ENCODE results near the gene SPCS1. TPM values are rescaled to one million over a fixed set of nuclear protein-coding genes. Genes with fewer than 3 reads are reported as not detected.

SPCS1 gene
- polyA plus RNA-seq, 1 donor (not counting 4 experiments of a cell fraction or from before 2014, with no cell fraction given): 140 TPM

DNA sequence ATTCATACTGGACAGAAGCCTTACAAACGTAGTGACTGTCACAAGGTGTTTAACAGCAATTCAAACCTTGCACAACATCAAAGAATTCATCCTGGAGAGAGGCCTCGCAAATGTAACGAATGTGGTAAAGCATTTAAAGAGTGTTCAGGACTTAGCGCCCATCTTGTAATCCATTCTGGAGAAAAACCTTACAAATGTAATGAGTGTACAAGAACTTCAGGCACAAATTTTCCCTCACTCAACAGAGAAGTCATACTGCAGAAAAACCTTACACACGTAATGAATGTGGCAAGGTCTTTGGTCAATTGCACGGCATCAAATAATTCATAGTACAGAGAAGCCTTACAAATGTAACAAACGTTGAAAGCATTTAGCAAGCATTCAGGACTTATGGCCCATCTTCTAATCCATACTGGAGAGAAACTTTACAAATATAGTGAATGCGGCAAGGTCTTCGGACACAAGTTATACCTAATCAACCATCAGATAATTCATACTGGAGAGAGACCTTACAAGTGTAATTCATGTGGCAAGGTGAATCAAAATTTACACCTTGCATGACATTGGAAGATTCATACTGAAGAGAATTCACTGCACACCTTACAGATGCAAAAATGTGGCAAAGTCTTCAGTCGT lies 27.5 kb downstream of the SPCS1 start:
- Histone ChIP-seq H3K9me1 (ENCODE audit: control insufficient read depth, extremely low read depth, insufficient read depth, low read length) (no peaks in the 10 kb centered on the region), H3K36me3 (ENCODE audit: control insufficient read depth in 2 of 2, extremely low read depth in 1 of 2, insufficient read depth in 2 of 2, low read length in 2 of 2) (peaks cover 8 to 9% of the 10 kb centered on the region in 2 experiments), H3K4me1 (ENCODE audit: control insufficient read depth, extremely low read depth, insufficient read depth, low read length) (no peaks in the 10 kb centered on the region), H3K4me3 (ENCODE audit: control insufficient read depth in 2 of 3, extremely low read depth in 1 of 3, insufficient read depth in 2 of 3, low read depth in 1 of 3, low read length in 3 of 3) (no peak overlapping the region), H4K20me1 (ENCODE audit: control insufficient read depth, extremely low read depth, insufficient read depth, low read length) (no peaks in the 10 kb centered on the region), H3K27ac (ENCODE audit: control insufficient read depth, insufficient read depth, low read length) (no peak overlapping the region), H3K4me2 (ENCODE audit: control insufficient read depth, extremely low read depth, insufficient read depth, low read depth, low read length) (no peak overlapping the region), H3K79me2 (ENCODE audit: control insufficient read depth, insufficient read depth, low read length) (no peaks in the 10 kb centered on the region), H3K9me3 (ENCODE audit: control insufficient read depth, low read depth, low read length) (peaks cover 7% of the 10 kb centered on the region), H3K9ac (ENCODE audit: control insufficient read depth, extremely low read depth, insufficient read depth, low read length) (no peak overlapping the region), H3K27me3 (ENCODE audit: control insufficient read depth, extremely low read depth, insufficient read depth, low read length) (no peaks in the 10 kb centered on the region), H2AFZ (ENCODE audit: control insufficient read depth, low read length) (no peak overlapping the region)
- FAIRE-seq: no peak
- TF ChIP-seq EZH2 (IDR thresholded peaks at IDR 0.05; ENCODE audit: low read length): no peak
- TF ChIP-seq, protein P1, sequence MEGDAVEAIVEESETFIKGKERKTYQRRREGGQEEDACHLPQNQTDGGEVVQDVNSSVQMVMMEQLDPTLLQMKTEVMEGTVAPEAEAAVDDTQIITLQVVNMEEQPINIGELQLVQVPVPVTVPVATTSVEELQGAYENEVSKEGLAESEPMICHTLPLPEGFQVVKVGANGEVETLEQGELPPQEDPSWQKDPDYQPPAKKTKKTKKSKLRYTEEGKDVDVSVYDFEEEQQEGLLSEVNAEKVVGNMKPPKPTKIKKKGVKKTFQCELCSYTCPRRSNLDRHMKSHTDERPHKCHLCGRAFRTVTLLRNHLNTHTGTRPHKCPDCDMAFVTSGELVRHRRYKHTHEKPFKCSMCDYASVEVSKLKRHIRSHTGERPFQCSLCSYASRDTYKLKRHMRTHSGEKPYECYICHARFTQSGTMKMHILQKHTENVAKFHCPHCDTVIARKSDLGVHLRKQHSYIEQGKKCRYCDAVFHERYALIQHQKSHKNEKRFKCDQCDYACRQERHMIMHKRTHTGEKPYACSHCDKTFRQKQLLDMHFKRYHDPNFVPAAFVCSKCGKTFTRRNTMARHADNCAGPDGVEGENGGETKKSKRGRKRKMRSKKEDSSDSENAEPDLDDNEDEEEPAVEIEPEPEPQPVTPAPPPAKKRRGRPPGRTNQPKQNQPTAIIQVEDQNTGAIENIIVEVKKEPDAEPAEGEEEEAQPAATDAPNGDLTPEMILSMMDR (optimal IDR thresholded peaks at IDR 0.05 in 1 of 3, IDR thresholded peaks at IDR 0.05 in 1 of 3, conservative IDR thresholded peaks at IDR 0.05 in 1 of 3; ENCODE audit: extremely low read depth in 1 of 3, insufficient read depth in 2 of 3, low read length in 3 of 3): no peak
- DNase-seq (ENCODE audit: low read depth, low spot score): no peak
- dilution Hi-C loops (cut with MboI; ENCODE audit: extremely low pct_ligation_motif_present, low sequenced_read_pairs): no loop called here

DNA sequence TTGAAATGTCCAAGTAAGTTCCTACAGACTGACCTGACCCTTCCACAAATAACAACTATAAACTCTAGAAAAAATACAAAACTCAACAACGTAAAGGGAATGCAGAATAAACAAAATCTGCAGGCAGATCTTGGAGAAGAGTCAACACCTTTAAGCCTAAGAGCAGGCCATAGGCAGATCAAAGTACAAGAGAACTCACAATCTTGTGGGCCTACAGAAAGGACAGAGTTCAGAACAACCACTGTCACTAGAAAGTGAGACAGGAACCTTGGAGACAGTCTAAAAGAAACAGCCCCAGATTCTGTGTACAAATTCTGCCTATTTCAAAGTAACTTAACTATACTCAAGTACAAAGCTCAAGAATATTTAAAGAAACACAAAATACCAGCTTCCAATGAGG lies 33.8 kb downstream of the SPCS1 start:
- Histone ChIP-seq H3K36me3 (ENCODE audit: control insufficient read depth in 2 of 2, extremely low read depth in 1 of 2, insufficient read depth in 2 of 2, low read length in 2 of 2) (peaks cover 7 to 13% of the 10 kb centered on the region in 2 experiments), H3K27me3 (ENCODE audit: control insufficient read depth, extremely low read depth, insufficient read depth, low read length) (no peaks in the 10 kb centered on the region), H3K79me2 (ENCODE audit: control insufficient read depth, insufficient read depth, low read length) (no peaks in the 10 kb centered on the region), H3K4me3 (ENCODE audit: control insufficient read depth in 2 of 3, extremely low read depth in 1 of 3, insufficient read depth in 2 of 3, low read depth in 1 of 3, low read length in 3 of 3) (no peak overlapping the region), H3K9me3 (ENCODE audit: control insufficient read depth, low read depth, low read length) (no peaks in the 10 kb centered on the region), H2AFZ (ENCODE audit: control insufficient read depth, low read length) (no peak overlapping the region), H3K4me2 (ENCODE audit: control insufficient read depth, extremely low read depth, insufficient read depth, low read depth, low read length) (no peak overlapping the region), H3K27ac (ENCODE audit: control insufficient read depth, insufficient read depth, low read length) (no peak overlapping the region), H4K20me1 (ENCODE audit: control insufficient read depth, extremely low read depth, insufficient read depth, low read length) (no peaks in the 10 kb centered on the region), H3K9ac (ENCODE audit: control insufficient read depth, extremely low read depth, insufficient read depth, low read length) (no peak overlapping the region), H3K9me1 (ENCODE audit: control insufficient read depth, extremely low read depth, insufficient read depth, low read length) (no peaks in the 10 kb centered on the region), H3K4me1 (ENCODE audit: control insufficient read depth, extremely low read depth, insufficient read depth, low read length) (no peaks in the 10 kb centered on the region)
- FAIRE-seq: no peak
- dilution Hi-C loops (cut with MboI; ENCODE audit: extremely low pct_ligation_motif_present, low sequenced_read_pairs): no loop called here
- TF ChIP-seq EZH2 (IDR thresholded peaks at IDR 0.05; ENCODE audit: low read length): no peak
- DNase-seq (ENCODE audit: low read depth, low spot score): no peak

Measured in keratinocyte (primary cell).